ENCODE results near the gene LRRC73. TPM values are rescaled to one million over a fixed set of nuclear protein-coding genes. Genes with fewer than 3 reads are reported as not detected.

Gene LRRC73
- 0.19 and 0.65 TPM in 2 replicates for total RNA-seq

GRCh38 chr6:43509984-43510826, at the start of gene LRRC73:
Gene LRRC73, minus strand, starts transcription at chr6:43510346. Its CDS starts 561 bp downstream, at chr6:43509785.

GRCh38 chr6:43516697-43517504, 6.8 kb upstream of the LRRC73 start, which contains the start of the genes POLR1C and YIPF3:
Gene POLR1C, plus strand, starts transcription at chr6:43517089. Its CDS starts 21 bp downstream, at chr6:43517110.
Gene YIPF3, minus strand, starts transcription at chr6:43516926. Its CDS starts 119 bp downstream, at chr6:43516807.

DNA sequence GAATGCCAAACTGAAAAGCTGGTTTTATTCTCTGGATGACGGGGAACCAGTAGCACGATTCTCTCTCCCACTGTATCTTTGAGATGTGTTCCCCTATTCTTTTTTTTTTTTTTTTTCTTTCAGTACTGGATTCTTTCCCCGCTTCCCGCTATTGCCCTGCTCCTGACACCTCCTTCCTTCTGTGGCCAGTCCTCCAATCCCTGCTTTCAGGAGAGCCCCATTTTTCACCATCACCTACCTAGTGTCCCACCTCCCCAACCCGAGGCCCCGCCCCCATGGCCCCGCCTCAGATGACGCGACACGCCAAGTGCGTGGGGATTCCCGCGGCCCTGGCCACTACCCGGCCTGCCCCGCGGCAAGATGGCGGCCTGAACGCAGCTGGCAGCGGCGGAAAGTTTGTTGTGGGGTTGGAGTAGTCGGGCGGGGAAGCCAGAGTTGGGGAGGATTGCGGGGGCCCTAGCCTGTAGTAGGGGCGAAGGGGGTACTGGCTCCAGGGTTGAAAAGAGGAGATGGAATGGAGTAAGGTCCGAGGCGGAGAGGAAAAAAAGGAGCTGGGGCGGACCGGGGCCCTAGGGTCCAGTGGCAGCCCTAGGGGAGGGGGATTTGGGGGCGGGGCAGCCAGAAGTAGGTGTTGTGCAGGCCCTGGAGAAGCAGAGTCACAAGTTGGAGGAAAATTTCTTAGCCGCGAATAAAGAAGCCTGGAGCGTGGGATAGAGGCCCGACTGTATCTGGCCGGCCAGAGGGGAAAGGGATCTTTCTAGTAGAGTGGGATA, 32.7 kb downstream of the LRRC73 start, which contains the start of gene TJAP1:
Gene TJAP1, plus strand, starts transcription at position 336 of the 773 bp plus-strand sequence. CDS start 21,432 bp downstream, outside the sequence.

Small RNA genes within 50 kb of the gene (small RNA-seq; reads per million reads assigned to genes)
- gene RF00426 (not detected), gene RNU6-1113P (not detected)

Other genes with a start within 250 kb of the LRRC73 start
- gene SLC22A7, start 212.1 kb downstream of the LRRC73 start, total RNA-seq: not detected in 2 replicates
- not detected in 2 replicates for gene CRIP3, start 201.5 kb downstream of the LRRC73 start, total RNA-seq
- gene ZNF318, start 140.7 kb downstream of the LRRC73 start, total RNA-seq: 8.8 and 9.6 TPM in 2 replicates
- gene ABCC10, start 82.8 kb downstream of the LRRC73 start, total RNA-seq: 21.1 and 23.8 TPM in 2 replicates
- gene DLK2, start 54.8 kb downstream of the LRRC73 start, total RNA-seq: 0.33 TPM in 1 of 2 replicates, not detected in the other
- gene TJAP1, start 32.8 kb downstream of the LRRC73 start, total RNA-seq: 15.4 and 16.0 TPM in 2 replicates
- gene YIPF3, start 6.6 kb upstream of the LRRC73 start, total RNA-seq: 131 and 133 TPM in 2 replicates
- gene POLR1C, start 6.7 kb upstream of the LRRC73 start, total RNA-seq: 34.9 and 39.5 TPM in 2 replicates
- 37.2 and 41.0 TPM in 2 replicates for gene XPO5, start 65.7 kb upstream of the LRRC73 start, total RNA-seq
- 28.7 and 38.1 TPM in 2 replicates for gene POLH, start 65.8 kb upstream of the LRRC73 start, total RNA-seq
- gene GTPBP2, start 118.9 kb upstream of the LRRC73 start, total RNA-seq: 48.7 and 51.8 TPM in 2 replicates
- gene MAD2L1BP, start 125.5 kb upstream of the LRRC73 start, total RNA-seq: 37.6 and 49.6 TPM in 2 replicates
- gene RSPH9, start 134.7 kb upstream of the LRRC73 start, total RNA-seq: under 0.01 and 0.19 TPM in 2 replicates
- 44.1 and 55.5 TPM in 2 replicates for gene MRPS18A, start 177.4 kb upstream of the LRRC73 start, total RNA-seq

All from vein endothelial cell (primary cell).